ENCODE results near the gene ZNF724.
"Not testable (repeated sequence)": the region's sequence is repeated elsewhere in the genome, so short reads cannot be mapped to it uniquely, and the experiment has no call there.

ZNF724 gene

GRCh38 chr19:23253256-23253655 is 3.1 kb upstream of the ZNF724 start:
- not testable (repeated sequence) for DNase-seq (ENCODE audit: low read depth in 2 of 2)

- DNase-seq (ENCODE audit: low read depth in 2 of 2): no peak
Measured at GRCh38 chr19:23241419-23241818, 8.8 kb downstream of the ZNF724 start.

- DNase-seq (ENCODE audit: low read depth in 2 of 2): no peak
Measured at GRCh38 chr19:23222998-23223652, 27.1 kb downstream of the ZNF724 start.

- no peak for DNase-seq (ENCODE audit: low read depth in 2 of 2)
Measured at GRCh38 chr19:23203841-23204344, 46.3 kb downstream of the ZNF724 start.

- DNase-seq (ENCODE audit: low read depth in 2 of 2): no peak
Measured at GRCh38 chr19:23190341-23190740, 59.9 kb downstream of the ZNF724 start.

- no peak for DNase-seq (ENCODE audit: low read depth in 2 of 2)
Measured at GRCh38 chr19:23183251-23183650, 66.9 kb downstream of the ZNF724 start.

All from stimulated activated CD8-positive, alpha-beta memory T cell treated with anti-CD3 and anti-CD28 coated beads, Interleukin-15, amount 100 ng/mL, for 4 hours (primary cell).